Psoas muscle (tissue), 8 donors: ENCODE results near the gene STPG2. TPM values are rescaled to one million over a fixed set of nuclear protein-coding genes. Genes with fewer than 3 reads are reported as not detected.

ENCODE experiments used
- ATAC-seq, 4 donors: fragments of 200-7000 bp; cut with Tn5 transposase; one replicate each; pipeline ENCODE4 v1.9.1; 2020; ENCODE audit warnings: moderate library complexity in 3 of 4, mild to moderate bottlenecking in 2 of 4
- DNase-seq, 2 donors: peaks; one replicate each; pipeline ENCODE4 v3.0.0-alpha.2; 2020
- H3K27ac ChIP-seq: fragments of 200-600 bp; one replicate; pipeline ENCODE4 v1.8.0; 2022
- H3K27me3 ChIP-seq, 3 donors: fragments of 200-600 bp in 1 of 3; one replicate each; pipeline versions ENCODE4 v1.6.1 to v1.8.0; 2013 to 2022; ENCODE audit warnings: low read length in 2 of 3, mild to moderate bottlenecking in 2 of 3, moderate library complexity in 1 of 3; ENCODE audit not compliant: insufficient read depth in 3 of 3
- H3K36me3 ChIP-seq, 2 donors: fragments of 200-600 bp in 1 of 2; one replicate each; pipeline versions ENCODE4 v1.6.1 to v1.8.0; 2013 to 2022; ENCODE audit warnings: low read depth in 1 of 2, mild to moderate bottlenecking in 1 of 2, moderate library complexity in 1 of 2; ENCODE audit not compliant: insufficient read depth in 1 of 2
- H3K4me1 ChIP-seq: fragments of 200-600 bp; one replicate; pipeline ENCODE4 v1.8.0; 2022
- H3K4me3 ChIP-seq: fragments of 200-600 bp; one replicate; pipeline ENCODE4 v1.8.0; 2022; ENCODE audit warnings: mild to moderate bottlenecking
- H3K9me3 ChIP-seq: fragments of 200-600 bp; one replicate; pipeline ENCODE4 v1.8.0; 2022
- WGBS, 3 donors: extraction: QIAGEN DNeasy Blood & Tissue Kit; methylation state at CpG; one replicate each; pipeline versions ENCODE4 v1.1.6 to v1.1.7; 2013; 5-methylcytosine and 5-hydroxymethylcytosine counted together
- intact Hi-C, 2 donors: fragments of 100-400 bp; cut with DNase I; formaldehyde crosslinking; loops; one replicate each; pipeline versions ENCODE4 v1.11.0 to v1.14.2; 2022
- polyA plus RNA-seq, 3 donors: library from polyadenylated mRNA; stranded (reverse); fragments of 200-250 nt; gene quantifications; one replicate each; pipeline ENCODE4 v1.2.3, GENCODE V29; 2013
- total RNA-seq, 4 donors: library from RNA; stranded (reverse); fragmentation: NEBNext Ultra II Directional in 2 of 4; extraction: Animal tissue kit (Norgen Biotek cat#: 25700) in 2 of 4; gene quantifications; one replicate each; pipeline versions ENCODE4 v1.2.1 to v1.2.4, GENCODE V29; 2021 to 2023
- TF ChIP-seq, protein P1 (sequence below): fragments of 200-600 bp; IDR thresholded peaks from one replicate; pipeline ENCODE4 v1.8.0; 2022; ENCODE audit warnings: antibody characterized with exemption
- donor health status: healthy with polysubstance abuse.
- donor health status: DM: no; HTN: no; CAD: no; lungs with moderate emphysema.
- donor health status: Bipolar disorder and iron deficiency.
- donor health status: healthy.
- donor health status: DM: yes; HTN: yes; CAD: no.
- donor health status: DM: no; HTN: no; CAD: no.
- donor health status: DM: no; HTN: no; CAD: no.
- donor health status: DM: yes; HTN: yes; CAD: no.

STPG2 gene
- total and polyA plus RNA-seq, 7 donors = 0.01 to 0.21 TPM; not detected in 5

DNA sequence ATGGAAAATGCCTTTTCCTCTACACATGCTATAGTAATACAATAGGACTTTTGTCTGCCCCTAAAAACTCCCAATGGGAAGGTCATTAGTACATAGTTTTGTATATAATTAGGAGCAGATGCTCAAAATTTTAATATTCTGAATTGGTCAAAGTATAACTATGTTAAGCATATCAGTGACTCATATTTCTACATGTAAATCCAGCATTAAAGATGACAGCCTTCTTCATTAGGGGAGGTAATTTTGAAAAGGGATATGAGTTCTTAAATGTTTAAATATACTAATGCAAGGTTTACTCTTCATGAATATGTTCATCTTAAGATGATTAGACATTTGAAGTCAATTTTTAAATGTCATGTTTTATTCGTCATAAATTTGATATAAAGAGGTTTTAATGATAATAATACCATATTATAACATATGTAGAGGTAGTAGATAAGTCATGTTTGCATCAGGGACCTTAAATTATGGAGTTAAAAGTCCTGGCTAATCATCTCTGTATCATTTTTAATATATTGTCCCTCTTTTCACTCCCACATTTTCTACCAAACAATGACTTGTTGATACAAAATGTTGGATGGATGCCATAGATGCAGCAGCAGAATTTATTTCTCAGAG is 218.8 kb downstream of the STPG2 start:
- no peak for ATAC-seq
- H3K27ac ChIP-seq = no peak overlapping the region
- H3K9me3 ChIP-seq = no peaks in the 10 kb centered on the region
- no peaks in the 10 kb centered on the region for H3K27me3 ChIP-seq
- no peak for DNase-seq
- H3K4me3 ChIP-seq = no peak overlapping the region
- intact Hi-C loops = no loop called here
- H3K4me1 ChIP-seq = no peaks in the 10 kb centered on the region
- WGBS, 3 donors = 49 to 67% (median 55%) methylated on average over 1 of the region's 1 CpG
- H3K36me3 ChIP-seq = no peaks in the 10 kb centered on the region
- TF ChIP-seq, protein P1, sequence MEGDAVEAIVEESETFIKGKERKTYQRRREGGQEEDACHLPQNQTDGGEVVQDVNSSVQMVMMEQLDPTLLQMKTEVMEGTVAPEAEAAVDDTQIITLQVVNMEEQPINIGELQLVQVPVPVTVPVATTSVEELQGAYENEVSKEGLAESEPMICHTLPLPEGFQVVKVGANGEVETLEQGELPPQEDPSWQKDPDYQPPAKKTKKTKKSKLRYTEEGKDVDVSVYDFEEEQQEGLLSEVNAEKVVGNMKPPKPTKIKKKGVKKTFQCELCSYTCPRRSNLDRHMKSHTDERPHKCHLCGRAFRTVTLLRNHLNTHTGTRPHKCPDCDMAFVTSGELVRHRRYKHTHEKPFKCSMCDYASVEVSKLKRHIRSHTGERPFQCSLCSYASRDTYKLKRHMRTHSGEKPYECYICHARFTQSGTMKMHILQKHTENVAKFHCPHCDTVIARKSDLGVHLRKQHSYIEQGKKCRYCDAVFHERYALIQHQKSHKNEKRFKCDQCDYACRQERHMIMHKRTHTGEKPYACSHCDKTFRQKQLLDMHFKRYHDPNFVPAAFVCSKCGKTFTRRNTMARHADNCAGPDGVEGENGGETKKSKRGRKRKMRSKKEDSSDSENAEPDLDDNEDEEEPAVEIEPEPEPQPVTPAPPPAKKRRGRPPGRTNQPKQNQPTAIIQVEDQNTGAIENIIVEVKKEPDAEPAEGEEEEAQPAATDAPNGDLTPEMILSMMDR = no peak

DNA sequence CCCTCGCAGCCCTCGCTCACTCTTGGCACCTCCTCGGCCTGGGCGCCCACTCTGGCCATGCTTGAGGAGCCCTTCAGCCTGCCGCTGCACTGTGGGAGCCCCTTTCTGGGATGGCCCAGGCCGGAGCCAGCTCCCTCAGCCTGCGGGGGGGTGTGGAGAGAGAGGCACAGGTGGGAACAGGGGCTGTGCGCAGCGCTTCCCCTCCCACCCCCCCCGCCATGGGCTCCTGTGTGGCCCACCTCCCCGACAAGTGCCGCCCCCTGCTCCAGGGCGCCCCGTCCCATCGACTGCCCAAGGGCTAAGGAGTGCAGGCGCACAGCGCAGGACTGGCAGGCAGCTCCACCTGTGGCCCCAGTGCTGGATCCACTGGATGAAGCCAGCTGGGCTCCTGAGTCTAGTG is 220.2 kb downstream of the STPG2 start:
- no peaks in the 10 kb centered on the region for H3K9me3 ChIP-seq
- no peaks in the 10 kb centered on the region for H3K27me3 ChIP-seq
- H3K4me3 ChIP-seq = no peak overlapping the region
- DNase-seq = no peak
- H3K4me1 ChIP-seq = no peaks in the 10 kb centered on the region
- WGBS, 3 donors = 94 to 97% (median 94%) methylated on average over 15 to 17 of the region's 17 CpGs
- H3K27ac ChIP-seq = no peak overlapping the region
- ATAC-seq = no peak
- TF ChIP-seq, protein P1 = no peak
- H3K36me3 ChIP-seq = no peaks in the 10 kb centered on the region
- intact Hi-C loops = no loop called here

DNA sequence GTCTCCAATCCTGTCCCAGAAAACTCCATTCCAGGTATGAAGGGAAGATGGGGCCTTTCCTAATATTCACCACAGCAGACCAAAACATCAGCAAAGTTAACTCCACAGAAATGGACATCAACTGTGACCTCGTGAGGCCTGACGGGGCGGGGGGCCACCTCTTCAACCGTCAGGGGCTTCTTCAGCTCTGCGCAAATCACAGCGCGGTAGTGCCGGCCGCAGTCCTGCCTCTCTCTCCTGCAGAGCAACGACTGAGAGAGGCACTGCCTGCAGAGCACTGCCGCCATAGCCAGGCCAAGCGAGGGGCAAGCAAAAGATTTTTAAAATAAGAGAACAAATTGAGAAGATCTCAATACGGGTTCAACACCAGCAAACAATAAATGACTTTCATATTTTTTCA is 226.2 kb downstream of the STPG2 start:
- ATAC-seq (no peak), DNase-seq (no peak)
- Histone ChIP-seq H3K27me3 (no peaks in the 10 kb centered on the region), H3K4me1 (no peaks in the 10 kb centered on the region), H3K27ac (no peak overlapping the region), H3K4me3 (no peak overlapping the region), H3K9me3 (no peaks in the 10 kb centered on the region), H3K36me3 (no peaks in the 10 kb centered on the region)
- intact Hi-C loops = no loop called here
- TF ChIP-seq, protein P1 = no peak
- 89 to 92% (median 91%) methylated on average over 13 of the region's 13 CpGs for WGBS, 3 donors

DNA sequence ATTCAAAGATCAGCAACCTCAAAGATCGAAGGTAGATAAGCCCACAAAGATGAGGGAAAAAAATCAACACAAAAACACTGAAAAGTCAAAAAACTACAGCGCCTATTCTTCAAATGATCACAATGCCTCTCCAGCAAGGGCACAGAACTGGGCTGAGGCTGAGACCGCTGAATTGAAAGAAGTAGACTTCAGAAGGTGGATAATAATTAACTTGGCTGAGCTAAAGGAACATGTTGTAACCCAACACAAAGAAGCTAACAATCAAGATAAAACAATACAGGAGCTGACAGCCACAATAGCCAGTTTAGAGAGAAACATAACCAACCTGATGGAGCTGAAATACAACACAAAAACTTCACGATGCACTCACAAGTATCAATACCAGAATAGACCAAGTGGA is 231.1 kb downstream of the STPG2 start:
- DNase-seq (no peak), ATAC-seq (no peak)
- Histone ChIP-seq H3K4me1 (no peaks in the 10 kb centered on the region), H3K36me3 (no peaks in the 10 kb centered on the region), H3K4me3 (no peak overlapping the region), H3K9me3 (no peaks in the 10 kb centered on the region), H3K27me3 (no peaks in the 10 kb centered on the region), H3K27ac (no peak overlapping the region)
- WGBS, 3 donors = 89 to 93% (median 91%) methylated on average over 4 of the region's 4 CpGs
- TF ChIP-seq, protein P1 = no peak
- intact Hi-C loops = no loop called here
